Thyroid gland (tissue), 4 donors: ENCODE results near the gene RAB4B.
A peak's percentile ranks its signal among the peaks of the same experiment; 100 is the strongest.

Experiments
- CTCF ChIP-seq, 6 experiments: fragments of 200-600 bp in 3 of 6; fragments of 450-650 bp in 3 of 6; sonication (generic) in 3 of 6; IDR thresholded peaks; one replicate each; pipeline ENCODE4 v1.5.1; 2016 to 2019; ENCODE audit warnings: antibody characterized with exemption in 6 of 6, mild to moderate bottlenecking in 2 of 6, inconsistent platforms in 1 of 6, moderate library complexity in 1 of 6
- POLR2A ChIP-seq, 2 donors: fragments of 450-650 bp; IDR thresholded peaks; one replicate each; pipeline ENCODE4 v1.6.1; 2017; ENCODE audit warnings: antibody characterized with exemption in 2 of 2, mild to moderate bottlenecking in 2 of 2, moderate library complexity in 1 of 2

GRCh38 chr19:40798683-40799557, 20.9 kb downstream of the RAB4B start, which contains the start of gene EGLN2:
- TF ChIP-seq POLR2A (IDR thresholded peaks at IDR 0.05) = peak in 1 of 2 donors; percentile 69
- no peak for TF ChIP-seq CTCF (IDR thresholded peaks at IDR 0.05)
